ENCODE results near the gene SND1. TPM values are rescaled to one million over a fixed set of nuclear protein-coding genes. Genes with fewer than 3 reads are reported as not detected.
"Not testable (repeated sequence)": the region's sequence is repeated elsewhere in the genome, so short reads cannot be mapped to it uniquely, and the experiment has no call there.

Gene SND1
- total RNA-seq, 3 donors from 2014 or later, result 260 to 267 (median 267) TPM

- H3K4me3 Mint-ChIP-seq, result no peak overlapping the region
- no peaks in the 10 kb centered on the region for H3K4me1 Mint-ChIP-seq (ENCODE audit: low read depth)
- H3K36me3 Mint-ChIP-seq (ENCODE audit: insufficient read depth), result peaks cover 32% of the 10 kb centered on the region
- DNase-seq (no peak), ATAC-seq (no peak)
- no peaks in the 10 kb centered on the region for H3K27me3 Mint-ChIP-seq (ENCODE audit: low read depth)
- no peaks in the 10 kb centered on the region for H3K9me3 Mint-ChIP-seq
Observed at GRCh38 chr7:127950233-127950935, 298.4 kb downstream of the SND1 start.

- ATAC-seq, result no peak
Observed at GRCh38 chr7:127953423-127954356, 301.7 kb downstream of the SND1 start.

GRCh38 chr7:127954357-127954748, 302.4 kb downstream of the SND1 start:
- ATAC-seq (no peak), DNase-seq (no peak)
- Mint-ChIP-seq H3K4me3 (no peak overlapping the region), H3K4me1 (ENCODE audit: low read depth) (peaks cover under 1% of the 10 kb centered on the region), H3K36me3 (ENCODE audit: insufficient read depth) (peaks cover 25% of the 10 kb centered on the region), H3K27me3 (ENCODE audit: low read depth) (no peaks in the 10 kb centered on the region), H3K9me3 (no peaks in the 10 kb centered on the region)

More at GRCh38 chr7:127953423-127954356, 301.7 kb downstream of the SND1 start:
- H3K9me3 Mint-ChIP-seq, result no peaks in the 10 kb centered on the region
- no peak for DNase-seq
- no peak overlapping the region for H3K4me3 Mint-ChIP-seq
- H3K27me3 Mint-ChIP-seq (ENCODE audit: low read depth), result no peaks in the 10 kb centered on the region
- H3K36me3 Mint-ChIP-seq (ENCODE audit: insufficient read depth), result peaks cover 22% of the 10 kb centered on the region
- no peaks in the 10 kb centered on the region for H3K4me1 Mint-ChIP-seq (ENCODE audit: low read depth)

GRCh38 chr7:127955051-127955531, 303.1 kb downstream of the SND1 start:
- ATAC-seq, result no peak
- peaks cover 3% of the 10 kb centered on the region for H3K4me1 Mint-ChIP-seq (ENCODE audit: low read depth)
- H3K9me3 Mint-ChIP-seq, result no peaks in the 10 kb centered on the region
- peaks cover 30% of the 10 kb centered on the region for H3K36me3 Mint-ChIP-seq (ENCODE audit: insufficient read depth)
- no peaks in the 10 kb centered on the region for H3K27me3 Mint-ChIP-seq (ENCODE audit: low read depth)
- DNase-seq, result no peak
- H3K4me3 Mint-ChIP-seq, result no peak overlapping the region

DNA sequence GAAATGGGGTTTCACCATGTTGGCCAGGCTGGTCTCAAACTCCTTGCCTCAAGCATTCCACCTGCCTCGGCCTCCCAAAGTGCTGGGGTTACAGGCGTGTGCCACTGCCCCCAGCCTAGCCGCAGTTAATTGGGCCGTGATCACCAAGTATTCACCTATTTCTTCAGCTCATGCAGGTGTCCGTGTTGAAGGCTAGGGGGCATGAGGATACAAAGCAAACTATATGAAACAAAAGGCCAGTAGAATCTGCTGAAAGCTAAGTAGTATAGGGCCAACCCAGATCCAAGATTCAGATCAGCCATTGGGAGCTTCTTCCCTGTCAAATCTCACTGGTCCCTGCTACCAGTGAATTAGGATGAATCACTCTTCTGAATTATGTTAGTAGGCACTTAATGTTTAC, 305.9 kb downstream of the SND1 start:
- Mint-ChIP-seq H3K4me3 (no peak overlapping the region), H3K27me3 (ENCODE audit: low read depth) (no peaks in the 10 kb centered on the region), H3K4me1 (ENCODE audit: low read depth) (peaks cover 3% of the 10 kb centered on the region), H3K36me3 (ENCODE audit: insufficient read depth) (peaks cover 36% of the 10 kb centered on the region), H3K9me3 (peaks cover 4% of the 10 kb centered on the region)
- DNase-seq (no peak), ATAC-seq (no peak)

GRCh38 chr7:127959770-127960169, 307.8 kb downstream of the SND1 start:
- Mint-ChIP-seq H3K9me3 (peaks cover 6% of the 10 kb centered on the region), H3K27me3 (ENCODE audit: low read depth) (no peaks in the 10 kb centered on the region), H3K4me1 (ENCODE audit: low read depth) (peaks cover 3% of the 10 kb centered on the region), H3K4me3 (no peak overlapping the region), H3K36me3 (ENCODE audit: insufficient read depth) (peaks cover 32% of the 10 kb centered on the region)
- DNase-seq (no peak), ATAC-seq (no peak)

DNA sequence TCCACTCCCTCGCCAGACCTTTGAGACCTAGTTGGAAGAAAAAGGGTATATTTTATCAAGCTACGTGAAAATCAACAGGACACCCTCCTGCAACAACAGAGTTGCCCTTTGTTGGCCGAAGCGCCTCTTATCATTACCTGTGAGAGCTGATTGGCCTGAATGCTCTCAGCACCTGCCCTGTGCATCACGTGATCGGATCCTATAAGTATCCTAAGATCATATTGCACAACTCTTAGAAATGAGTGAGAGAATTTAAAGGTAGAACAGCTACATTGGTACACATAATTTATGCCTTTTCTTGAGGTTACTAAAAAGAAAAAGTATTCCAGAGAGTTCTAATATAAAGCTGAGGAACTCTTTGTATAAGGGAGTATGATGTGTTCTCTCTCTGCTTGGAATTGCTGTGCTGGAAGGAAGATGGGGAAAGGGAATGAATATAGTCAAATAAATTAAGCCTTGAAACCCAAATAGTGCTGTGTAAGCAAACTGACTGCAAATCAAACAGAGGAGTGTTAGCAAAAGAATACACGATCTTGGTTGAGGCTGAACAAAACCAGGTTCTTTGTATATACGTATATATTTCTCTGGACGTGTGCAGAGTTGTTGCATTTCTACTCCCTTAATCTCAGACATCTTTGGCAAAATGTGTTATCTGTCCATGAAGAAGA, 309.9 kb downstream of the SND1 start:
- H3K4me3 Mint-ChIP-seq, result no peak overlapping the region
- no peak for DNase-seq
- peaks cover 30% of the 10 kb centered on the region for H3K36me3 Mint-ChIP-seq (ENCODE audit: insufficient read depth)
- no peaks in the 10 kb centered on the region for H3K27me3 Mint-ChIP-seq (ENCODE audit: low read depth)
- H3K4me1 Mint-ChIP-seq (ENCODE audit: low read depth), result peaks cover 3% of the 10 kb centered on the region
- ATAC-seq, result no peak
- H3K9me3 Mint-ChIP-seq, result peaks cover 6% of the 10 kb centered on the region

DNA sequence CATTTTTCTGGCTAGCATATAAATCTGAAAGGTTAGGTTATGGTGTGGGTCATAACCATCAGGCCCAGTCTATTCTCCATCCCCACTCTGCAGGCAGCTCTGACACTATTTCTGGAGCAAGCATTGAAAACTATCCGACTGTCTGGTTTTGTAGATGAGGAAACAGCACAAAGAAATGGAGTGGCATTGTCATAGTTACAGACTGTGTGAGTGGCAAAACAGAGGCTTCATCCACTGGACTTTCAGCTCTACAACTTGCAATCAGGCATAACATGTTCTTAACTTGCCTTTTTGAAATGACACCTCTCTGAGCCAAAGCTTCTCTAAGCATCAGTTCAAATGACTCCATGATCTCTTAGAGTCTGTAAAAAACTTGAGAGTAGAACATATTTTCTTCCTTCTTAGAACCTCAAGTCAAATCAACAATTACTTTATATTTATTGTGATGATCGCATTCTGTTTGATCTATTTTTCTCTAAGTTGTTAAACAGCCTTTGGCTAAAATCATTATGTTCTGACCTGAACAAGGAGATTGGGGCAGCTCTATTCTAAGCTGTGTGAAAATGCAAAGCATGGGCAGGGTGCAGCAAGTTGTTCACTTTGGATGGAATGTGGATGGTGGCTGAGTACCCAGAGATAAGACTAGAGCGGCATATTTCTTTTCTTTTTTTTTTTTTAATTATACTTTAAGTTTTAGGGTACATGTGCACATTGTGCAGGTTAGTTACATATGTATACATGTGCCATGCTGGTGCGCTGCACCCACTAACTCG, 310.8 kb downstream of the SND1 start:
- ATAC-seq, result no peak
- DNase-seq, result no peak
- Mint-ChIP-seq H3K9me3 (peaks cover 6% of the 10 kb centered on the region), H3K4me3 (no peak overlapping the region), H3K27me3 (ENCODE audit: low read depth) (no peaks in the 10 kb centered on the region), H3K36me3 (ENCODE audit: insufficient read depth) (peaks cover 30% of the 10 kb centered on the region), H3K4me1 (ENCODE audit: low read depth) (peaks cover 3% of the 10 kb centered on the region)

GRCh38 chr7:127963850-127964249, 311.9 kb downstream of the SND1 start:
- not testable (repeated sequence) for H3K4me3 Mint-ChIP-seq; ATAC-seq; H3K4me1 Mint-ChIP-seq (ENCODE audit: low read depth); H3K9me3 Mint-ChIP-seq; H3K27me3 Mint-ChIP-seq (ENCODE audit: low read depth); DNase-seq
- peaks cover 36% of the 10 kb centered on the region for H3K36me3 Mint-ChIP-seq (ENCODE audit: insufficient read depth)

GRCh38 chr7:127967281-127967680, 315.3 kb downstream of the SND1 start:
- H3K27me3 Mint-ChIP-seq (ENCODE audit: low read depth), result no peaks in the 10 kb centered on the region
- no peak for ATAC-seq
- H3K9me3 Mint-ChIP-seq, result peaks cover 6% of the 10 kb centered on the region
- no peaks in the 10 kb centered on the region for H3K4me1 Mint-ChIP-seq (ENCODE audit: low read depth)
- peaks cover 17% of the 10 kb centered on the region for H3K36me3 Mint-ChIP-seq (ENCODE audit: insufficient read depth)
- DNase-seq, result no peak
- no peak overlapping the region for H3K4me3 Mint-ChIP-seq

DNA sequence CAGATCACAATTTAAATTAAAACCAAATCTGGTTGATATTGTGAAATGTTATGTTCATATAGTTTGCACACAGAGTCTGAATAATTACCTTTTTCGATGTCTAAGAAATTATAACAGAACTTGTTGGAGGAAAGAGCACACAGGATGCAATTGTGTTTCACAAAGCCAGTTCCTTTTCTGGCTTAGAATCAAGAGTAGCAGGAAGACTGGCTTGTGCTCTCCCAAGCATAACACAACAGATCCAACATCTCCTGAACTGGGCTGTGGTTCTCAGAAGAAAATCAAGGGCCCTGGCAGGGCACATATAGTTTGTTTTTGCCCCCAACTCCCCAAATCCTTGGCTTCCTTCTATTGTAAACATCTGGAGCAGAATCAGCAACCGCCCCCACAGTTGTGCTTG, 316.6 kb downstream of the SND1 start:
- Mint-ChIP-seq H3K4me1 (ENCODE audit: low read depth) (no peaks in the 10 kb centered on the region), H3K4me3 (no peak overlapping the region), H3K27me3 (ENCODE audit: low read depth) (no peaks in the 10 kb centered on the region), H3K36me3 (ENCODE audit: insufficient read depth) (peaks cover 17% of the 10 kb centered on the region), H3K9me3 (no peaks in the 10 kb centered on the region)
- no peak for ATAC-seq
- no peak for DNase-seq

DNA sequence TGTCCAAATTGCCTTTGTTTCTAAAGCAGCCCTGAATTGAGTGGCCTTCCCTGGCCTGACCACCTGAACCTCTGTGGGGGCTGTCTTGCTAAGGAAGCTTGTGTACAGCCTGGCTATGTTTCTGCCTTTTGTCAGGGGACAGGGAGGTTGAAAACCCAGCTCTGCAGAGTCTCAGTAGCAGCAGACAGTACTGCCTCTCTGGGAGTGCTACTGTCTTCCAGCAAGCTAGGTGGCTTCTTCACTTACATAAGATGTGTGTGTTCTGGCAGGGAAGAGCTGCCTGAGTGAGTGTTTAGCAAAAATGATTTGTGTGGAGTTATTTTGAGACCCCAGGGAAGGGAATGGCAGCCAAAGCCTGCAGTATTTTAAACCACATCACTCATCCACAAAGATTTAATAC, 321.8 kb downstream of the SND1 start:
- no peak for ATAC-seq
- no peaks in the 10 kb centered on the region for H3K27me3 Mint-ChIP-seq (ENCODE audit: low read depth)
- H3K4me3 Mint-ChIP-seq, result no peak overlapping the region
- H3K9me3 Mint-ChIP-seq, result peaks cover 16% of the 10 kb centered on the region
- no peak for DNase-seq
- peaks cover 61% of the 10 kb centered on the region for H3K36me3 Mint-ChIP-seq (ENCODE audit: insufficient read depth)
- H3K4me1 Mint-ChIP-seq (ENCODE audit: low read depth), result no peaks in the 10 kb centered on the region

- DNase-seq, result no peak
- Mint-ChIP-seq H3K36me3 (ENCODE audit: insufficient read depth) (peaks cover 68% of the 10 kb centered on the region), H3K9me3 (peaks cover 23% of the 10 kb centered on the region), H3K4me1 (ENCODE audit: low read depth) (peaks cover 2% of the 10 kb centered on the region), H3K4me3 (no peak overlapping the region), H3K27me3 (ENCODE audit: low read depth) (no peaks in the 10 kb centered on the region)
- no peak for ATAC-seq
Observed at GRCh38 chr7:127974446-127975035, 322.5 kb downstream of the SND1 start.
